K562 (cell line): Measurements from ENCODE around the gene ZNF799. TPM values are rescaled to one million over a fixed set of nuclear protein-coding genes. Genes with fewer than 3 reads are reported as not detected.

Source experiments
- FOXJ3 ChIP-seq: sonication (generic); formaldehyde crosslinking; IDR thresholded peaks from 2 replicates; pipeline ENCODE4 v1.4.0; 2020; ENCODE audit warnings: mild to moderate bottlenecking, missing genetic modification reagents
- NR1H2 ChIP-seq: sonication (generic); formaldehyde crosslinking; IDR thresholded peaks from 2 replicates; pipeline ENCODE4 v1.4.0; 2020; ENCODE audit warnings: mild to moderate bottlenecking, missing genetic modification reagents
- REST ChIP-seq, 2 experiments: fragments of 450-650 bp; formaldehyde crosslinking in 1 of 2; IDR thresholded peaks; 2 replicates each; pipeline versions ENCODE4 v1.4.0 to v1.6.1; 2014 to 2020; ENCODE audit warnings: mild to moderate bottlenecking in 2 of 2, borderline replicate concordance in 1 of 2, low read depth in 1 of 2
- TRIM28 ChIP-seq: fragments of 450-650 bp; IDR thresholded peaks from 2 replicates; pipeline ENCODE4 v1.6.1; 2017
- polyA plus RNA-seq, 8 experiments: library from polyadenylated mRNA; depleted of rRNA in 4 of 8; stranded (reverse) in 5 of 8; unstranded in 3 of 8; fragments of >200 nt; fragmentation: Nextera tagmentation in 2 of 8; fragmentation: Illumina TruSeq in 1 of 8; extraction: Ambion mirVana in 2 of 8; extraction: Trizol in 1 of 8; gene quantifications; 2 replicates each; pipeline versions ENCODE4 v1.2.1 to v1.2.3, GENCODE V29; 2011 to 2014; ENCODE audit warnings: inconsistent platforms in 1 of 8, missing spikeins in 1 of 8
- total RNA-seq, 7 experiments: library from RNA; depleted of rRNA in 6 of 7; stranded (reverse); fragments of >200 nt in 6 of 7; fragmentation: Illumina TruSeq in 2 of 7; extraction: Trizol in 2 of 7; gene quantifications; 2 replicates each; pipeline versions ENCODE4 v1.2.1 to v1.2.3, GENCODE V29; 2011 to 2021; ENCODE audit warnings: low replicate concordance in 1 of 7

Gene ZNF799
- total and polyA plus RNA-seq, 9 of the 15 experiments (the other 6 are each of a cell fraction or from before 2014, with no cell fraction given) = 0.63 to 5.5 (median 2.9) TPM

GRCh38 chr19:12346896-12347295 lies 54.2 kb downstream of the ZNF799 start (continued):
- TF ChIP-seq REST (IDR thresholded peaks at IDR 0.05; ENCODE audit: borderline replicate concordance) (peak; percentile 53; the same call in 1 of the 2 replicates), REST (CRISPR knock-in tag; IDR thresholded peaks at IDR 0.05; ENCODE audit: low read depth) (no peak), TRIM28 (no peak), NR1H2 (CRISPR knock-in tag) (no peak), FOXJ3 (CRISPR knock-in tag) (no peak)
